Hepatocyte (in vitro differentiated cells): ENCODE data around the gene KCNQ2. TPM values are rescaled to one million over a fixed set of nuclear protein-coding genes. Genes with fewer than 3 reads are reported as not detected.

Experiments used
- DNase-seq: peaks from one replicate; pipeline ENCODE4 v3.0.0-alpha.2; 2016; ENCODE audit warnings: low spot score
- H2AFZ ChIP-seq: fragments of 200-600 bp; sonication (generic); 2 replicates; pipeline ENCODE4 v1.6.0; 2016; ENCODE audit warnings: antibody characterized with exemption, mild to moderate bottlenecking
- H3K27ac ChIP-seq: fragments of 200-600 bp; sonication (generic); 2 replicates; pipeline ENCODE4 v1.5.1; 2016; ENCODE audit warnings: mild to moderate bottlenecking
- H3K27me3 ChIP-seq: fragments of 200-600 bp; sonication (generic); 2 replicates; pipeline ENCODE4 v1.6.1; 2016
- H3K36me3 ChIP-seq: fragments of 200-600 bp; sonication (generic); replicated peaks from 2 replicates; pipeline ENCODE4 v1.5.1; 2016; ENCODE audit warnings: low read depth; ENCODE audit not compliant: insufficient read depth
- H3K4me1 ChIP-seq: fragments of 200-600 bp; sonication (generic); 2 replicates; pipeline ENCODE4 v1.5.1; 2016; ENCODE audit warnings: mild to moderate bottlenecking, moderate library complexity; ENCODE audit not compliant: insufficient read depth
- H3K4me2 ChIP-seq: fragments of 200-600 bp; sonication (generic); 2 replicates; pipeline ENCODE4 v1.6.0; 2016
- H3K4me3 ChIP-seq: fragments of 200-600 bp; sonication (generic); 2 replicates; pipeline ENCODE4 v1.5.1; 2016; ENCODE audit warnings: mild to moderate bottlenecking
- H3K79me2 ChIP-seq: fragments of 200-600 bp; sonication (generic); 2 replicates; pipeline ENCODE4 v1.6.0; 2017; ENCODE audit warnings: mild to moderate bottlenecking
- H3K9me2 ChIP-seq: fragments of 200-600 bp; sonication (generic); replicated peaks from 2 replicates; pipeline ENCODE4 v1.6.0; 2017; ENCODE audit warnings: mild to moderate bottlenecking; ENCODE audit not compliant: insufficient read depth
- H3K9me3 ChIP-seq: fragments of 200-600 bp; sonication (generic); 2 replicates; pipeline ENCODE4 v1.5.1; 2016; ENCODE audit warnings: low read depth, mild to moderate bottlenecking
- H4K20me1 ChIP-seq: fragments of 200-600 bp; sonication (generic); 2 replicates; pipeline ENCODE4 v1.6.0; 2016; ENCODE audit warnings: mild to moderate bottlenecking; ENCODE audit not compliant: insufficient read depth, poor library complexity, severe bottlenecking
- EZH2 ChIP-seq: fragments of 200-600 bp; sonication (generic); IDR thresholded peaks from 2 replicates; pipeline ENCODE4 v1.6.1; 2016; ENCODE audit warnings: antibody characterized with exemption, mild to moderate bottlenecking, borderline replicate concordance
- EZH2phosphoT487 ChIP-seq: fragments of 200-600 bp; sonication (generic); IDR thresholded peaks from one replicate; pipeline ENCODE4 v1.6.1; 2018; ENCODE audit warnings: antibody characterized with exemption, mild to moderate bottlenecking, low read depth, moderate library complexity; ENCODE audit not compliant: unreplicated experiment, severe bottlenecking
- WGBS: methylation state at CpG from one replicate; pipeline ENCODE4 v1.1.6; 2016; ENCODE audit warnings: low lambda C conversion rate; ENCODE audit errors: missing lambda C conversion rate; 5-methylcytosine and 5-hydroxymethylcytosine counted together
- polyA plus RNA-seq: library from polyadenylated mRNA; unstranded; fragments of >200 nt; fragmentation: Nextera tagmentation; extraction: Ambion mirVana; gene quantifications from 2 replicates; pipeline ENCODE4 v1.2.1, GENCODE V29; 2016
- total RNA-seq: library from RNA; depleted of rRNA; stranded (reverse); fragments of >200 nt; gene quantifications from 2 replicates; pipeline ENCODE4 v1.2.3, GENCODE V29; 2014
- TF ChIP-seq, protein P1 (sequence below): fragments of 200-600 bp; sonication (generic); IDR thresholded peaks from 2 replicates; pipeline ENCODE4 v1.5.1; 2016; ENCODE audit warnings: antibody characterized with exemption, mild to moderate bottlenecking; ENCODE audit not compliant: poor library complexity

The KCNQ2 gene
- total and polyA plus RNA-seq, 2 experiments from 2014 or later = 3.5 to 5.4 TPM

DNA sequence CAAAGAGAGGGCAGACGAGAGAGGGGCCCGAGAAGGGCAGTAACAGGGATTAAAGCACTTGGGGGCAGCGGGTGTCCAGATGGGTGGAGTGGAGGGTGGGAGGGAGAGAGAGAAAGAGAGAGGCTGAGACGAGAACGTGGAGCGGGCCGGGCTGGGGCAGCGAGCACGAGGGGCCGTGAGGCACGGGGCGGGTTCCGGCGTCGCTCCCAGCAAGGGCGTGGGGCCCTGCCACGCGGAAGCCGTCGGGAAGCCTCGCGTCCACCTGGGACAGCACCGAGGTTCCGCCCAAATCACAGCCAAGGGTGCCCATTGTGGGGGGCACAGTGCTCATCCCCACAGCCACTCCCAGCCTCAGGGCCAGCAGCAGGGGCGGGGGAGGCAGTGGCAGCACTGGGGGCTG, 49.8 kb downstream of the KCNQ2 start:
- Histone ChIP-seq H3K79me2 (no peaks in the 10 kb centered on the region), H2AFZ (no peak overlapping the region), H3K4me3 (no peak overlapping the region), H3K36me3 (no peaks in the 10 kb centered on the region), H3K4me2 (no peak overlapping the region), H3K27me3 (no peaks in the 10 kb centered on the region), H3K4me1 (no peaks in the 10 kb centered on the region), H3K27ac (no peak overlapping the region), H3K9me2 (no peaks in the 10 kb centered on the region), H4K20me1 (no peaks in the 10 kb centered on the region), H3K9me3 (no peaks in the 10 kb centered on the region)
- TF ChIP-seq, protein P1, sequence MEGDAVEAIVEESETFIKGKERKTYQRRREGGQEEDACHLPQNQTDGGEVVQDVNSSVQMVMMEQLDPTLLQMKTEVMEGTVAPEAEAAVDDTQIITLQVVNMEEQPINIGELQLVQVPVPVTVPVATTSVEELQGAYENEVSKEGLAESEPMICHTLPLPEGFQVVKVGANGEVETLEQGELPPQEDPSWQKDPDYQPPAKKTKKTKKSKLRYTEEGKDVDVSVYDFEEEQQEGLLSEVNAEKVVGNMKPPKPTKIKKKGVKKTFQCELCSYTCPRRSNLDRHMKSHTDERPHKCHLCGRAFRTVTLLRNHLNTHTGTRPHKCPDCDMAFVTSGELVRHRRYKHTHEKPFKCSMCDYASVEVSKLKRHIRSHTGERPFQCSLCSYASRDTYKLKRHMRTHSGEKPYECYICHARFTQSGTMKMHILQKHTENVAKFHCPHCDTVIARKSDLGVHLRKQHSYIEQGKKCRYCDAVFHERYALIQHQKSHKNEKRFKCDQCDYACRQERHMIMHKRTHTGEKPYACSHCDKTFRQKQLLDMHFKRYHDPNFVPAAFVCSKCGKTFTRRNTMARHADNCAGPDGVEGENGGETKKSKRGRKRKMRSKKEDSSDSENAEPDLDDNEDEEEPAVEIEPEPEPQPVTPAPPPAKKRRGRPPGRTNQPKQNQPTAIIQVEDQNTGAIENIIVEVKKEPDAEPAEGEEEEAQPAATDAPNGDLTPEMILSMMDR = no peak
- TF ChIP-seq EZH2 = no peak
- no peak for TF ChIP-seq EZH2phosphoT487
- no peak for DNase-seq
- WGBS = 93% methylated on average over 20 of the region's 25 CpGs

DNA sequence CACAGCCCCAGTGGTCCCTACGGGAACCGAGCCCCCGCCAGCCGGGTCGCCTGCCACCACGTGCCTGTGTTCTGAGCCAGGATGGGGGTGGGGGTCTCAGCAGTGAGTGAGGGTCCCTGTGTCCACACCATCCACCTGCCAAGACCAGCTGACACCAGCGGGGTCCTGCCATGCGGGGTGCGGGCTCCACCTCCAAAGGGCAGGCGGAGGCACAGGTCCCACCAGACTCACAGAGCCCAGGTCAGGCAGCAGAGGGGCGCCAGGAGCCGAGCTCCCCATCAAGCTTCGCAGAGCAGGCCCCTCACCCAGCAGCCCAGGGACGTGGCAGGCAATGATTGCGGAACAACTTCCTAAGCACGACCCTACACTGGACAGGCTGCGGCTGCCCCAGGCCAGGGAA, 50.5 kb downstream of the KCNQ2 start:
- Histone ChIP-seq H2AFZ (no peak overlapping the region), H3K27ac (no peak overlapping the region), H3K9me3 (no peaks in the 10 kb centered on the region), H3K79me2 (no peaks in the 10 kb centered on the region), H3K36me3 (no peaks in the 10 kb centered on the region), H3K9me2 (no peaks in the 10 kb centered on the region), H3K4me3 (no peak overlapping the region), H3K4me1 (no peaks in the 10 kb centered on the region), H4K20me1 (no peaks in the 10 kb centered on the region), H3K4me2 (no peak overlapping the region), H3K27me3 (no peaks in the 10 kb centered on the region)
- TF ChIP-seq EZH2 = no peak
- TF ChIP-seq, protein P1 = no peak
- TF ChIP-seq EZH2phosphoT487 = no peak
- WGBS = 97% methylated on average over 16 of the region's 17 CpGs
- DNase-seq = no peak

DNA sequence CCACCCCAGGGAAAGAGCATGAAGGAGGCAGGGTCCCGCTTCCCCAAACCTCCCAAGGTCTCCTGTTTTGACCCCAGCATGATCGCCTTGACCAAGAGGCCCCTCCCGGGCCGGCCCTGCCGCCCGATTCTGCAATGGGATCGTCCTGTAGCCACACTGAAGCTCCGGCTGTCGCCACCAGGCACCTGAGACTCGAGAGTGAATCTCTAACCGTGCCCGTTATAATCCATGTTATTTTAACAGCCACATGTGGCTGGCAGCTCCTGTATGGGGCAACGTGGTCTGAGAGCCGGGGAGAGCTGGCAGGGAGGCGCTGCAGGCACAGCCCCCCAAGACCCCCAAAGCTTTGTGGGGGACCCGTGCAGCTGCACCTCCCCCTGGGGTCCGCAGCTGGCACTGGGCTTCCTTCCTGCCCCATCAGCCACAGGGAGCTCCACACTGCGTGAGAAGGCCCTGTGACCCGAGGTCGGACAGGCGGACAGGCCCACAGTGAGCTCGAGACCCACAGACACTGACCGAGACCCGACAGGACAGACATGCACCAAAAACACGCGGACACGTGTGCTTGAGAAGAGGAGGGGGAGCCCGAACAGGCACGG, 51.3 kb downstream of the KCNQ2 start:
- TF ChIP-seq EZH2 = no peak
- TF ChIP-seq EZH2phosphoT487 = no peak
- TF ChIP-seq, protein P1 = no peak
- Histone ChIP-seq H3K4me2 (no peak overlapping the region), H3K36me3 (no peaks in the 10 kb centered on the region), H4K20me1 (no peaks in the 10 kb centered on the region), H2AFZ (no peak overlapping the region), H3K27me3 (no peaks in the 10 kb centered on the region), H3K4me3 (no peak overlapping the region), H3K9me2 (no peaks in the 10 kb centered on the region), H3K27ac (no peak overlapping the region), H3K4me1 (no peaks in the 10 kb centered on the region), H3K9me3 (no peaks in the 10 kb centered on the region), H3K79me2 (no peaks in the 10 kb centered on the region)
- DNase-seq = no peak
- WGBS = 92% methylated on average over 27 of the region's 29 CpGs
